Measurements from ENCODE around the gene PROSER3.
"Not testable (repeated sequence)": the region's sequence is repeated elsewhere in the genome, so short reads cannot be mapped to it uniquely, and the experiment has no call there.

Gene PROSER3

GRCh38 chr19:35755131-35755549, 2.8 kb upstream of the PROSER3 start:
- no peak for DNase-seq (ENCODE audit: low spot score)

GRCh38 chr19:35755550-35756376, 2.2 kb upstream of the PROSER3 start:
- no peak for DNase-seq (ENCODE audit: low spot score)

DNA sequence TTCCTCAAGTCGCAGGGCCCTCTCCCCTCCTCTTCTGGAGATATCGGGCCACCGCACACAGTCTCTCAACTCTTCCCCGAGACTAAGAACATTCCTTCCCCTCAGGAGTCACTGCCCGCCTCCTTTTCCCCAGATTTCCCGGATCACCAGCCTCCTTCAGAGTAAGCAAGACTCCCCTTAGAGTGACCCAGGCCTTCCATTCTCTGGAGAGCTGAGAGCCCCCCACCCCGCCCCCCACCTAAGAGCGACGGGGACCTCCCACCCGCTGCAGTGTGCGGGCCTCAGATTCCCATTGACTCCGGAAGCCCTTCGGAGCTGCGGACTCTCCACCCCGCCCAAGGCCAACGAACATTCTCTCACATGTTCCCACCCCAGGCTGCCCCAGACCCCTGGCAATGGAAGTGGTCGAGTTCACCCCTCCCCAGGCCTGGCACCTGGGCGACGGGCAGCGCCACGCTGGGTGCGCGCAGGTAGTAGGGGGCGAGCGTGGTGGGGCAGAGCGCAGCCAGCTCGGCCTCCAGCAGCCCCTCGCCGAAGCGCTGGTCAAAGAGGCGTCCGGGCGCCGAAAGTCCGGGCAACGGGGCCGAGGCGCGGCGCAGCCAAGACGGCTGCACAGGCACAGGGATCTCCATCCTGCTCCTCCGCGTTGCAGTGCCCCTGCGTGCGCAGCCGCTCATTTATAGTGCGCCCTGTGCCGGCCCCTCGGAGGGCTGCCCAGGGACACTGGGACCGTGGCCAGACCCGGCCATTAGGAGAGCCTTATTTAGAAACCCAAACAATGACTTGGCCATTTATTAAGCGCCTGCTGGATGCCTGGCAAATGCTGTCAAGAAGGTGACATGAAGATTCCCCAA, 1.4 kb upstream of the PROSER3 start, which contains the start of gene HSPB6:
HSPB6 (minus strand) TSS at position 653 of the 854 bp plus-strand sequence; CDS start at position 632, 21 bp downstream.
- no peak for DNase-seq (ENCODE audit: low spot score)

DNA sequence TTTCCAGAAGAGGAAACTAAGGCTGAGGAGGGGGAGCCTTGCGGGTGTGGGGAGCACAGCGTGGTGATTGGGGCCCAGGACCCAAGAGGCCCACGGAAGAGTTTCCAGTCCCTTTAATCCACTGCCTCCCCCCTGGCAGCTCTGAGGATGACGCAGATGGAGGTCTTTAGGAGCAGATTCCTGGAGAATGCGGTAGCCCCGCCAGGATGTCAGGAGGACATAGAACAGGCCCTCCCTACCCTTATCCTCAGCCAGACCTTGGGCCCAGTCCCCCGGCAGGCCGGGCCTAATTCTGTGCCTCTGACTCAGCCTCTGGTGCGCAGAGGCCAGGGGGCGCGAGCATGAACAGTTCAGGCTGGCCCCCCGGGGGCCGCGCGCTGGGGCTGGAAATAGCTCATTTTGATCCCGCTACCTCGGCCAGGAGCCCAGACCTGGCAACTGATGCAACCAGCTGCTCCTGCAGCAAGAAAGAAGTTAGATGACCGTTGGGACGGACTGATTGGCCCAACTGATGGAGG, 686 bp upstream of the PROSER3 start:
- DNase-seq (ENCODE audit: low spot score), result no peak

DNA sequence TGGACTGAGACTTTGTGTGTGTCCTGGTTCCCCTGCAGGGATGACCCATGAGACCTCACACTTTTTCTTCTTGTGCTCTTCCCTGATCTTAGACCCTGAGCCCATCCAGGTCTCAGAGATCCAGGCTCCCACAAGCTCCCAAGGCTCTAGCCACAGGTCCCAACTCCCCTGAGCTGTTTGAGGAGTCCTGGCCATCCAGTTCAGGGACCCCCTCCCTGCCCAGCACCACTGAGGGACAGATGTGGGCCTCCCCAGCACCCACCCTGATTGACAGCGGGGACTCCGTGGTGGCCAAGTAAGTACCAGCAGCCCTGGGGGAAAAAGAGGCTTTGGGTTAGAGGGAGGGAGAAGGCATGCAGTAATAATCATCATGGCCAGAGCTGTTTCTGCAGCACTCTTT, 1.7 kb downstream of the PROSER3 start:
- DNase-seq (ENCODE audit: low spot score), result no peak

- no peak for DNase-seq (ENCODE audit: low spot score)
These were observed 2.9 kb downstream of the PROSER3 start for GRCh38 chr19:35760711-35761349.

DNA sequence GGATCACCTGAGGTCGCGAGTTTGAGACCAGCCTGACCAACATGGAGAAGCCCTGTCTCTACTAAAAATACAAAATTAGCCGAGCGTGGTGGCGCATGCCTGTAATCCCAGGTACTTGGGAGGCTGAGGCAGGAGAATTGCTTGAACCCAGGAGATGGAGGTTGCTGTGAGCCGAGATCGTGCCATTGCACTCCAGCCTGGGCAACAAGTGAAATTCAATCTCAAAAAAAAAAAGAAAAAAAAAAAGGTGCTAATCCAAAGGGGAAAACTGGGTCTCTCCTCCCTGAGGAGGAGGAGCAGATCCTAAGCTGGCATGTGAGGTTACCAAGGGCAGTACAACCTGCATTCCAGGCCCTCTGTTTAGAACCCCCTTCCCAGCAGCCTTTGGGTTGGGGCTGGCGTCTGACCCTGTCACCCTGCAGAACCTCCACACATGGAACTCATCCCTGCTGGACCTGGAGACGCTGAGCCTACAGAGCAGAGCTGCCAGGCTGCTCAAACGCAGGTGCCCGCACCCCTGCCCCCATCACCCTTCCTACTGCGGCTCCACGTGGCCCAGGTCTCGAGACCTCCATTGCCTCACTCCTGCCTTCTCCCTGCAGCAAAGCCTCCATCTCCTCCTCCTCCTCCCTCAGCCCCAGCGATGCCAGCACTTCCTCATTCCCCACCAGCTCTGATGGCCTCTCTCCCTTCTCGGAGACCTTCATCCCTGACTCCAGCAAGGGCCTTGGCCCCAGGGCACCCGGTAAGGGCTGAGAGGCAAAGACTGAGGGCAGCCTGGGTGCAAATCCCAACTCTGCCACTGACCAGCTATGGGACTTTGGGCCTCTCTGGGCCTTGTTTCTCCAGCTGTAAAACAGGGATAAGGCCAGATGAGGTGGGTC, 6.7 kb downstream of the PROSER3 start:
- DNase-seq (ENCODE audit: low spot score), result no peak

DNA sequence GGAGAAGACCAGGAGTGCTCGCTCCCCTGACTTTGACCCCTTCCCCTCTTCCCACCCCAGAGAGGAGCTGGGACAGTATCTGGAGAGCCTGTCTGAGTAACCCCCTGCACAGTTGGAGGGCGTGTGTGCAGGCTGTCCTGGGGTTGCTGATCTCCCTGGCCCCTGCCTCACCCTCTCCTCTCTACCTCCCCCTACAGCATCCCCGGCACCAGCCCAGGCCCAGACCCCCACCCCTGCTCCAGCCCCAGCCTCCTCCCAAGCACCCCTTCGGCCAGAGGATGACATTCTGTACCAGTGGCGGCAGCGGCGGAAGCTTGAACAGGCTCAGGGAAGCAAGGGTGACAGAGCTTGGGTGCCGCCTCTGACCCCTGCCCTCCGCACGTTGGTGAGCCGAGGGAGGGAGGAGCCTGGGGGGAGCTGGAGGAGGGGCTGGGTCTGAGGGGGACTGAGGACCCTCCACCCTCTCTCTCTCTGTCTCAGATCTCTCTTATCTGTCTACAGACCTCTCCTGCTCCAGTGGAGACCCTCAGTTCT, 8.7 kb downstream of the PROSER3 start:
- no peak for DNase-seq (ENCODE audit: low spot score)

- no peak for DNase-seq (ENCODE audit: low spot score)
These were observed 9.5 kb downstream of the PROSER3 start for GRCh38 chr19:35767288-35768081.

GRCh38 chr19:35768082-35768421, 10.1 kb downstream of the PROSER3 start:
- DNase-seq (ENCODE audit: low spot score), result no peak

- DNase-seq (ENCODE audit: low spot score), result not testable (repeated sequence)
These were observed 14.4 kb downstream of the PROSER3 start for GRCh38 chr19:35772362-35772761.

DNA sequence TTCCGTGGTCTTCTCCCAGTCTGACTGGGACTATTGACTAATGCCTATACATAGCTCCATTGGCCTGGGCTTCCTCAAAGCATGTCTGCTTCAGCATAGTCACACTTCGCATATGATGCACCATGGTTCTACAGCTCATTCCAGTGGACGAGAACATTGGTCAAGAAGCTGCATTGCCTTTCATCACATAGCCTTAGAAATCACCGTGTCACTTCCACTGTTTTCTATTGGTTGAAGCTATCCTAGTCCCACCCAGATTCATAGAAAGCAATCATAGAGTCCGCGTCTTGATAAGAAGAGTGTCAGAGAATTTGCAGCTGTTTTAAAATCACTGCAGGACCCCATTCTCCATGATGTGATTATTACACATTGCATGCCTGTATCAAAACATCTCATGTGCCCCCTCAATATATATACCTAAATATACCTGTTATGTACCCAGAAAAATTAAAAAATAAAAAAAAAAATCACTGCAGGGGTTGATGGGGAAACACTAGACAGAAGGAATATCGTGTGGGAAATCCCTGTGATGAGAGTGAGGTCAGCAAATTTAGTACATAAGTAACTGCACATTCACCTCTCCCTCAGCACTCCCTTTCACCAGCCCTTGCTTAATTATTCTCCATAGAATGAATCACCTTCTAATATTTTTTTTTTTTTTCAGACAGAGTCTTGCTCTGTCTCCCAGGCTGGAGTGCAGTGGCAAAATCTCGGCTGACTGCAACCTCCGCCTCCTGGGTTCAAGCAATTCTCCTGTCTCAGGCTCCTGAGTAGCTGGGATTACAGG, 15.2 kb downstream of the PROSER3 start:
- no peak for DNase-seq (ENCODE audit: low spot score)

DNA sequence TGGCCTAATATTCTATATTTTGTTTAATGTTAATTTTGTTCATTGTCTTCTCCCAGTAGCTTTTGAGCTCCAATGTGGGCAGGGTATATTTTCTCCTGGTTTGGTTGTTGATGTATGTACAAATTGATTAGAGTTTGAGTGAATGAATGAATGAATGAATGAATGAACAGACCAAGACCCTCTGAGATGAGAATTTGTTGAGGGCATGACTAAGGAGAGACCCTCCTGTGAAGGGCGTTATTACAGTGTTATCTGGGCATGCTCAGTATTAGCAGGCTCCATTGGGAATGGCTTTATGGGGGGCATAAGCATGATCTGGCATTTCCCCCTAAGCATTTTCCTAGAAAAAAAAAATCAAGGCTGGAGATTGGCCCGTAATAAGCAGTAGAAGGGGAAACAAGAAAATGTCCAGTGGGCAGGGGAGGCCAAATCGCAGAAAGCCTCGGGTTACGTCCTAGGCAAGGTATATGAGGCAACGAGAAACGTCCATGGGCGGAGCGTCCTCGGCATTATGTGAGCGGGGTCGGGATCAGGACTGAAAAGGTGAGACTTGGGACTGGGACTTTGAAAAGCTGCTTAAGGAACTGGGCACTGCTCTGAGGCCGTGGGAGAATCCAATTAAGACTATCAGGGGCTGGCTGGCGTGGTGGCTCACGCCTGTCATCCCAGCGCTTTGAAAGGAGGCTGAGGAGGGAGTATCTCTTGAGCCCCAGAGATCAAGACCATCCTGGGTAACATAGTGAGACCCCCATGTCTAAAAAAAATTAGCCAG, 16.5 kb downstream of the PROSER3 start:
- no peak for DNase-seq (ENCODE audit: low spot score)

GRCh38 chr19:35775046-35775297, 17.0 kb downstream of the PROSER3 start:
- no peak for DNase-seq (ENCODE audit: low spot score)

- DNase-seq (ENCODE audit: low spot score), result peak; percentile 94
These were observed 17.5 kb downstream of the PROSER3 start, which contains the start of gene ARHGAP33 for GRCh38 chr19:35775298-35776101. Gene ARHGAP33 (plus strand): TSS chr19:35775564. CDS start chr19:35775659, 95 bp downstream.

- DNase-seq (ENCODE audit: low spot score), result no peak
These were observed 18.3 kb downstream of the PROSER3 start for GRCh38 chr19:35776102-35776788.

DNA sequence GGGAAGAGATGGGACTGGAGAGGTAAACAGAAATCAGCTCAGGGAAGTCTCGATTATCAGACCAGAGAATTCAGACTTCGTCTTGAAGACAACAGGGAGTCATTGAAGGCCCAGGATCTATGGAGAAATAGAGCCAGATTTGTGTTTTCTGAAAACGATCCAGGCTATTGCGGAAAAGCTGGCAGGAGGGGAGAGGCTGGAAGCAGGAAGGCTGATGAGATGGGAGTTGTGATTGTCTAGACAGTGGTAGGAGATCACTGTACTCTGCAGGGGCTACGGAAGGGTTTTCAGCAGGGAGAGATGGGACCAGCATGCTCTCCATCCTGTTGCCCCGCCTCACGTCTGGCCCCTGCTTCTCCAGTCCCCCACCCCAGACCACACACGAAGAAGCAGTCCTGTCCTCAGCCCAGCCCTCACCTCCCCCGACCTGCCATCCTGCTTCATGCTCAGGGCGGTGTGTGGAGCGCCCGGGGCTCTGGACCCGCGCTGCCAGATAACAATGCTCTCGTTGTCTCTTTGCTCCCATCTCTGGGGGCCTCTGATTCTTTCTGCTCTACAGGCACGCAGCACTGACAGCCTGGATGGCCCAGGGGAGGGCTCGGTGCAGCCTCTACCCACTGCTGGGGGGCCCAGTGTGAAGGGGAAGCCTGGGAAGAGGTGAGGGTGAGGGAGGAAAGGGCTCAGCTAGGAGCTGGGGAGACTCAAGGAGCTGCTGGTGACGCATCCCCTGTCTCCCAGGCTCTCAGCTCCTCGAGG, 19.3 kb downstream of the PROSER3 start:
- no peak for DNase-seq (ENCODE audit: low spot score)
